Eye (tissue), 1 donor: ENCODE measurements around the gene PDCD1.
"Not testable (repeated sequence)": the region's sequence is repeated elsewhere in the genome, so short reads cannot be mapped to it uniquely, and the experiment has no call there.

Source experiments
- DNase-seq: peaks from one replicate; pipeline ENCODE4 v3.0.0-alpha.2; 2015

PDCD1 gene

DNA sequence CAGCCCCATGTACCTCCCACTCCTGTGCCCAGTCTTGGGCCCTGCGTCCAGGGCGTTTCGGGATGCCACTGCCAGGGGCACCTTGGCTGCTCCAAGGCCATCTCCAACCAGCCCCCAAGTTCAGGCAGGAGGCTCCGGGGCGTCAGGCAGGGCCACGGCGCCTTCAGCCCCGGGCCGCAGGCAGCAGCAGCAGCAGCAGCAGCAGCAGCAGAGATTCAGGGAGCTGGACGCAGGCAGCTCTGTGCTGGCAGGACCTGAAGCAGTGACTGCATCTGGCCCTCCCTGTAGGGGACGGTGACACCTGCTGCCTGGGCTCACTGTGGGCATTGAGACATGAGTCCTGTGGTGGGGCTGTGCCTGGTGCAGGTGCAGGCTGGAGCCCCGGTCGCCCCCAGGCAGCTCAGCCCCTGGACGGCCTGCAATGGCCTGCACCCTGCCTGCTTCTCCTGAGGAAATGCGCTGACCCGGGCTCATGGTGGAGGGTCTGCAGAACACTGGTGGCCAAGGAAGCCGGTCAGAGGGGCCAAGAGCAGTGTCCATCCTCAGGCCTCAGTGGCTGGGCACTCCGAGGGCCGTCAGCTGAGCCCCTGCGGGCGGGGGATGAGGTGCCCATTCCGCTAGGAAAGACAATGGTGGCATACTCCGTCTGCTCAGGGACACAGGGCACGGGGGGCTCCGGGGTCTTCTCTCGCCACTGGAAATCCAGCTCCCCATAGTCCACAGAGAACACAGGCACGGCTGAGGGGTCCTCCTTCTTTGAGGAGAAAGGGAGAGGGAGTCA lies 8.0 kb downstream of the PDCD1 start:
- DNase-seq = no peak

DNA sequence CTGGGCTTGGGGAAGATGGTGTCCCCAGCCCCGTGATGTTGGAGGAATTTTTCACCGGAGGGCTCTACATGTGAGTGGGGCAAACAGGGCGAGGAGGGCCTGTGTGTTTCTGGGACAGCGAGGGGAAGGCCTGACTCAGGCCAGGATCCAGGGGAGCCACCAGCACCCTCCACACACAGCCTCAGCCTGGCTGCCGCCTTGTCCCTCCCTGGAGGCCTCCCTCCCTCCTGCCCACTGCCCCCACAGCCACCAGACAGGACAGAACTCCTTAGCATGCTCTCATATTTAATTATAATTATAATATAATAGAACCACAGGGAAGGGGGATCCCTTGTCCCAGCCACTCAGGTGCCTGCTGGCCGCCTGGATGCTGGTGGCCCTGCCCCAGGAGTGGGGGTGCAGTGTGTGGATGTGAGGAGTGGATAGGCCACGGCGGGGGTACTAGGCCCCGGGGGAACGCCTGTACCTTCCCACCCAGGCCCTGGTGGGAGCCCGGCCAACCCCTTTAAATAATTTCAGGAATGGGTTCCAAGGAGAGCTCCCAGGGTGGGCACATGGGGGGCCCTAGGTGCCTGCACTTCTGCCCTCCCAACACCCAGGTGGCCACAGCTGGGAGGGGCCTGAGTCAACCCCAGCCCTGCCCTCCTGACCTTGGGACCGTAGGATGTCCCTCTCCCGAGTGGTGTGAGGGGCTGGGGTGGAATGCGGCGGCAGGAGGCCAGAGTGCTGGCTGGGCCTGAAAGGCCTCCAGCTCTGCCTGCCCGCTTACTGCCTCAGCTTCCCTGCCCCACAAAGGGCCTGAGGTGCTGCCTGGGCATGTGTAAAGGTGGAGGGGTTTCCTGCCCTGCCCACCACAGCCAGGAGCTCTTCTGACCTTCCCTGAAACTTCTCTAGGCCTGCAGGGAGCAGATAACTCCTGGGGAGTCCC lies 8.8 kb downstream of the PDCD1 start:
- DNase-seq = no peak

DNA sequence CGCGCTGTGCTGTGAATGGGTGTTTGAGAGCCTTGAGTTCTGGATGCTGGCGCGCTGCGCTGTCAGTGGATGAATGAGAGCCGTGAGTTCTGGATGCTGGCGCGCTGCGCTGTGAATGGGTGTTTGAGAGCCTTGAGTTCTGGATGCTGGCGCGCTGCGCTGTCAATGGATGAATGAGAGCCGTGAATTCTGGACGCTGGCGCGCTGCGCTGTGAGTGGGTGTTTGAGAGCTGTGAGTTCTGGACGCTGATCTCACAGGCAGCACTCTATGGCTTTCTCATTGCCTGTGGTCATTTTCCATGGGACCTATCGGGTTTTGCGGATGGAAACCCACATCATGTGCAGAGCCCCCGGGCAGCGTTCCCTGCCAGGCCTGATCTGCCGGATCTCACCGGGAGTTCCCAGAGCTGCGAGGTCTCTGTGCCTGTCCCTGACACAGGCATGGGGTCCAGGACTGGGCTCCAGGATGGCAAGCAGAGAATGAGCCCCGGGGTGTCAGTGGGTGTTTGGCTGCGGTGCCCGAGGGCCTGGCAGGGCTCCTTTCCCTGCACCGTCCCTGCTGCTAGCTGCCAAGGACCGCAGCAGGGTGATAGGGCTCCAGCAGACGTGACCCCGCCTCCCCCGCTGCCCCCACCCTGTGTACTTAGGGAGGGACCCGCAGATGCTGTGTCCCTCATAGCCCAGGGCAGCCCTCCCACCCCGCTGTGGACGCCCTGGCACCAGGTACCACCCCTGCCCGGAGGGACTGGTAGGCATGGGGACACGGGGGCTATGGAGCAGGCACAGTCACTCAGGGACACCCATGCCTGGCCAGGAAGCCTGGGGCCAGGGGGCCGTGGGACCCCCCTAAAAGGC lies 9.7 kb downstream of the PDCD1 start:
- no peak for DNase-seq

DNA sequence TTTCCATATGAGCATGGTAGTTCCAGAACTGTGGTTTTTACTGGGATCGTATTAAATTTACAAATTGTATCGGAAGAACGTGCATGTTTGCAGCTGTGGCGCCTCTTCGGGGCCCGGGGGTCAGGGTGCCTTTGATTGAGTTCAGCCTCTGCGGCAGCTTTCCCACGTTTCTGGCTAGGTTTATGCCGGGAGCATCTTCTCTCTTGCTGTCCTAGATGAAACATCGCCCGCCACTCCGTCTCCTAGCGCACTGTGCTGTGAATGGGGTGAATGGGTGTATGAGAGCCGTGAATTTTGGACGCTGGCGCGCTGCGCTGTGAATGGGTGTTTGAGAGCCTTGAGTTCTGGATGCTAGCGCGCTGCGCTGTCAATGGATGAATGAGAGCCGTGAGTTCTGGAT lies 12.3 kb downstream of the PDCD1 start:
- DNase-seq = no peak

DNA sequence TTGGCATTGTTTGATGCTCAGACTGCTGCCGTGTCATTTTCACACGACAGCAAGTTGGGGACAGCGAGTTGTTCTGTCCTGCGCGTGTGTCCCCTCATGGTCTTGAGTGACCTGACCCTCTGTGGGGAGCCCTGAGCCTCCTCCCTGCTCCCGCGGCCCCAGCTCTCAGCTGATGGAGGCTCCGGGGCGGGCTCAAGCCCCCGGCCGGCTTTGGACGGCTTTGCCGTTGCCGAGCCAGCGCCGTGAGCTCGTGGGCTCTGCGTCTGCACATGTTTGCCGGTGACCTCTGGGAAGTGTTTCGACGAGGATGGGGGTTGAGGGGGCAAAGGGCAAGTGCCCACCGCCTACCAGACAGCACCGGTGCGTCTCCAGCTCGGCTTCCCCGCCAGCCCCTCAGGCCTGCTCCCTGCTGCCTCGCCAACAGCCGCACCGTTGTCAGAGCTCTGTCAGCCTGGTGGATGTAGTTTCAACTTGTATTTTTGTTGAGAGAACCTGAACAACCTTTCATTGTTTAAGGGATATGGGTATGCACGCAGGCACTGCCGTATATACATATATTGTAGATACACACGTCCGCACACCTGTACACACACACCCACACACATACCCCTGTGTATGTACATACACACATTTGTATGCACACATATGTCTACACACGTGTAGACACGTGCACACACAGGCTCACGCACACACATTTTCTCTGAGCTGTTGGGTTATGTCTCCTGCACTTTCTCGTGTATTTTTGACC lies 13.7 kb downstream of the PDCD1 start:
- no peak for DNase-seq

DNA sequence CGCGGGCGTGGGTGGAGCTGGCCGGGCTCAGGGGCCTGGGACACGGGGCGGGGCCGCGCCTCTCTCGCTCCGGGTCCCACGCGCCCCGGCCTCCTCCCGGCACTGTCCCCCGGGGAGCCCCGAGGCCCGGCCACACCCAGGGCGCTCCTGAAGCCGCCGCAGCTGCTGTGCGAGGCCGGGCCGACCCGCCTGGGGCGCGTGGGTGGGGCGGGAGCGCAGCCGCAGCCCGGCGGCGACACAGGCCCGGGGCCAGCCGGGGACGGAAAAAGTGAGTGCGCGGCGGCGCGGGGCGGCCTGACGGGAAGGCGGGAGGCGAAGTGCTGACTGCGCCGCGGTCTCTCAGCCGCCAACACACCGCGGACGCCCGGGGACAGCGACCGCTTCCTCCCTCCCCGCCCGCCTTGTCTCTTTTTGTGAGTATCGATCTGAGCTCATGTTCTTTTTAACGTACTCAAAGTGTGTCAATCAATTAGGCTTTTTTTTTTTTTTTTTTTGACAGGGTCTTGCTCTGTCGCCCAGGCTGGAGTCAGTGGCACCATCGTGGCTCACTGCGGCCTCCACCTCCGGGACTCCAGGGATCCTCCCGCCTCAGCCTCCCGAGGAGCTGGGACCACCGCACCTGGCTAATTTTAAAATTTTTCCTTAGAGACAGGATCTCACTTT lies 14.5 kb downstream of the PDCD1 start:
- peak; percentile 79 for DNase-seq

DNA sequence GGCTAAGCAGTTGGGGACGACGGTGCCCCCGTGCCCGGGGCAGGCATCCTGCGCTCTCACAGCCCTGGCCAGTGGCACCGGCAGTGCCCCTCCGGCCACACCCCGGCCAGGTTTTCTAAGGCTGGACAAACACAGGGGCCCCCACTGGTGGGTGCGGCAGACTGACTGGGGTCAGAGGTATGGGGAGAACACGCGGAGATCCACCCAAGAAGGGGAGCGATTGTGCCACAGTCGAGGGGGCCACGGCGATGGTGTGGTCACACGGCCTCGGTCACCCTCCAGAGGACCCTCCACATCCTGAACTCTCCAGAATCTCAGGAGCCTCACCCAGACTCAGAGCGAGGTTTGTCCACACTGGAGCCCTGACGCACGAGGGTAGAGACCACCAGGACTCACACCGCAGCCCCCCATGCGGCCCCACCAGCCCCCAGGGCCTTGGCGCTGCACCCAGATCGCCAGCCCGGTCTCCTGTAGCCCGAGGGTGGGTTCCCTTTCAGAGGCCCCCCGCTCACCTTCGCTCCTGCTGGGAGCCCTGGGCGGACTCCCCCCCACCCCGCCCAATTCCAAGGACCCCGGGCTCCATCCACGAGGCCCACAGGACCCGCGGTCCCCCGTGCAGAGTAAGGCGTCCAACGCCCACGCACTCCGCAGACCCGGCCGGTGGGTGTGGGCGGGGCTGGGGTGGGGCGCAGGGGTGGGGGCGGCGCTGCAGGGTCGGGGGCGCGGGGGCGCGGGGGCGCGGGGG lies 15.2 kb downstream of the PDCD1 start:
- DNase-seq = no peak

DNA sequence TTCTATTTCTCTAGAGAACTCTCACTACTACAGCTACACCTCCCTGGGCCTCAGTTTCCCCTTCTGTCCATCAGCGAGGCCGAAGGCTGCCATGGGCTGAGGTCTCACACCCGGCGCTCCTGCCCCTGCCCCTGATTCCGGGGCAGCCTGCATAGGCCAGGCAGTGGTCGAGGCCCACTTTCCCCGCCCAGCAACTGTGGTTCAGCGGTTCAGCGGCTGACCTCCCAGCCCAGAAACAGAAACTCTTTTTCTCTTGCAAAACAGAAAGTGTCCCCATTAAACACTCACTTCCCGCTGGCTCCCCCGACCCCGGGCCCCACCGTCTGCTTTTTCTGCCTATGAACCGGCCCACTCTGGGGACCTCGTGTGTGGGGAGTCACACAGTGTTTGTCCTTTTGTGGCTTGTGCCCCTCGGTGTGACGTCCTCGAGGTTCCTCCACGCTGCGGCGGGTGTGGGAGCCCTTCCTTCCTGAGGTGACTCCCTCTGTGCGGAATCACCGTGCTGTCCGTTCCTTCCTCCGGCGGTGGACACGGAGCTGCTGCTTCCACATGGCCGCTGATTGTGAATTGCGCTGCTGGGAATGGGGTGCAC lies 16.0 kb downstream of the PDCD1 start:
- DNase-seq = no peak

DNA sequence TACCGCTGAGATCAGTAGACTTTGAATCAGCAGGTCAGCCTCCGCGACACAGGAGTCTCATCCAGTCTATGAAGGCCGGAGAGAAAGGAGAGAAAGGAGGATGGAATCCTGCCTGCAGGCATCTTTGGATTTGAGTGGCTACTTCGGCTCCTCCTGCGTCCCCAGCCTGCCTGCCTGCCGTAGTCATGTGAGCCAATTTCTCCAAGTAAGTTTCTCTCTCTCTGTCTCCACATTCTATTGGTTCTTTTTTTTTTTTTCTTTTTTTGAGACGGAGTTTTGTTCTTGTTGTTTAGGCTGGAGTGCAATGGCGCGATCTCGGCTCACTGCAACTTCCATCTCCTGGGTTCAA lies 16.7 kb downstream of the PDCD1 start:
- DNase-seq = no peak

DNA sequence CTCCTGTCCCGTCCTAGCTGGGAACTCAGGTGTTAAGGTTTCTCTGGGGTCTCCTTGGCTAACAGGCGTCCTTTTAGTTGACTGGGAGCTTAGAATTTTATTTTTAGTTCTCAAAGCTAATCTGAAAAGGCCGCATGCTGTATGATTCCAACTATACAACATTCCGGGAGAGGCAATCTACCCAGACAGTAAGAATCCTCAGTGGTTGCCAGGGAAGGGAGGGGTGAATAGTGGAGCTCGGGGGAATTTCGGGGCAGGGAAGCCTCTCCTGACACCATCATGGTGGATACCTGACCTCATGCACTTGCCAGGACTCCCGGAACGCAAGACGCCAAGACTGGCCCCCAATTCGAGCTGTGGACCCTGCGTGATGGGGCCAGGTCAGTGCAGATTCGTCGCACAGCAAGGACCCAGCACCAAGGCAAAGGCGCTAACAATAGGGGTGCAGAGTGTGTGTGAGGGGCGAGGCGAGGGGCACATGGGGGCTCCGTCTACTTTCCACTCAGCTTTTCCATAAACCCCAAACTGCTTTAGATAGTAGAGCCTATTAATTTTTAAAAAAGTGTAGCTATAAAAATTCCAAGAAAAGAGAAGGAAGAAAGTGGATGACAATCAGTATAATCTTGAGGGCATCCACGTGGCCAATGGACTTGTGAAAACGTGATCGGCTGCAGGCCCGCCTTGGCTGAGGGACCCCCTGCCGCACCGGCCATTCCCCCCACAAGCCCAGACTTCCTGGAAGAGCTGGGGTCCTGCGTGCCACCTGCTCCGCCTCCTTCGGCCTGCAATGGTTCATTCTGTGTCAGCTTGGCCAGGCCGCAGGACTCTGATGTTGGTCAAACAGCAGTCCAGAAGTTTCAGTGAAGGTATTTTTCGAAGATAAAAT lies 17.3 kb downstream of the PDCD1 start:
- DNase-seq = no peak

DNA sequence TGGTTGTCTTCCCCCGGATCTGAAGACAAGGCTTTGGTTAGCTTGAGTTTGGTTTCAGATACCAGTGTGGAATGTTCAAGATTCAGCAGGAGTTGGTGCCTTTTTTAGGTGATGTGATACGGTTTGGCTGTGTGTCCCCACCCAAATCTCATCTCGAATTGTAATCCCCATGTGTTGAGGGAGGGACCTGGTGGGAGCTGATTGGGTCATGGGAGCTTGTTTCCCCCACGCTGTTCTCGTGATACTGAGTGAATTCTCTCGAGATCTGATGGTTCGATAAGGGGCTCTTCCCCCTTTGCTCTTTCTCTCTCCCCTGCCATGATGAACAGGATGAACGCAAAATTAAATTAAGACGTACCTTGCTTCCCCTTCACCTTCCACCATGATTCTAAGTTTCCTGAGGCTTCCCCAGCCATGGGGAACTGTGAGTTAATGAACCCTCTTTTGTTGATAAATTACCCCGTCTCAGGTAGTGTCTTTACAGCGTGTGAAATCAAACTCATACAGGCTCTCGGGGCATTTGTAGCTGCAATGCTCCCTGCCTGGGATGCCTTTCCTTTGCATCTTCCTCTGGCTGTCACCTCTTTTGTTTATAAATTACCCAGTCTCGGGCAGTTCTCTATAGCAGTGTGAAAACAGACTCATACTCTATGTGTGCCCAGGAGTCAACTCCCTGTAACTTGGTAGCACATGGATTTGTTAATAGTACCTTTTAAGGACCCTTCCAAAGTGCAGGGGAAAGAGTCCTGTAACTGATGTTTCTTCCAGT lies 21.3 kb downstream of the PDCD1 start:
- no peak for DNase-seq

DNA sequence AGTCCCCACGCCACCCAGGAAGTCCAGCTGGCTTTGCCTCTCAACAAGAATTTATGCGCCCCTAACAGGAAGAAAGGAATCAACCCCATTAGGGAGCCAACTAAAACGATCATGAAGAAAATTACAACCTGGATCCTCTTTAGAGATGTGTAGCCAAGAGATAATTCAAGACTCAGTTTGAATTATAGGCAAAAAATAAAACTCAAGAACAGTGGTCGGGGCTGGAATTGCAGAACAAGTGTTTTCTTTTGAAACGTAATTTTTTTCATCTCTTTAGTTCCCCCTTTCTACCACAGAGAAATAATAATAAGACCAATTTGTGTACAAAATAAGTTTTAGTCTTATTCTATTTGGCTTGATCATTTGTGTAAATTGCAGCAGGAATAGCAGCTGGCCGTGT lies 22.4 kb downstream of the PDCD1 start:
- no peak for DNase-seq

DNA sequence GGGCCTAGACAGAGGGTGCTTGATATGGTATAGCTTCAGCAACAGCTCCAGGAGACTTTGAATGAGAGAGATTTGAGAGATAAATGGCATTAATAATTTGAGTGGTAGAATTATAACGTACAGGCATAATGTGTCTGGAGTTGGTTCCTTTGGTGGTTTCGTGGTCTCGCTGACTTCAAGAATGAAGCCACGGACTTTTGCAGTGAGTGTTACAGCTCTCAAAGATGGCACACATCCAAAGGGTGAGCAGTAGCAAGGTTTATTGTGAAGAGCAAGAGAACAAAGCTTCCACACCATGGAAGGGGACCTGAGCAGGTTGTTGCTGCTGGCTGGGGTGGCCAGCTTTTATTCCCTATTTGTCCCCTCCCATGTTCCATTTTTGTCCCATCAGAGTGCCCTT lies 23.1 kb downstream of the PDCD1 start:
- DNase-seq = no peak

DNA sequence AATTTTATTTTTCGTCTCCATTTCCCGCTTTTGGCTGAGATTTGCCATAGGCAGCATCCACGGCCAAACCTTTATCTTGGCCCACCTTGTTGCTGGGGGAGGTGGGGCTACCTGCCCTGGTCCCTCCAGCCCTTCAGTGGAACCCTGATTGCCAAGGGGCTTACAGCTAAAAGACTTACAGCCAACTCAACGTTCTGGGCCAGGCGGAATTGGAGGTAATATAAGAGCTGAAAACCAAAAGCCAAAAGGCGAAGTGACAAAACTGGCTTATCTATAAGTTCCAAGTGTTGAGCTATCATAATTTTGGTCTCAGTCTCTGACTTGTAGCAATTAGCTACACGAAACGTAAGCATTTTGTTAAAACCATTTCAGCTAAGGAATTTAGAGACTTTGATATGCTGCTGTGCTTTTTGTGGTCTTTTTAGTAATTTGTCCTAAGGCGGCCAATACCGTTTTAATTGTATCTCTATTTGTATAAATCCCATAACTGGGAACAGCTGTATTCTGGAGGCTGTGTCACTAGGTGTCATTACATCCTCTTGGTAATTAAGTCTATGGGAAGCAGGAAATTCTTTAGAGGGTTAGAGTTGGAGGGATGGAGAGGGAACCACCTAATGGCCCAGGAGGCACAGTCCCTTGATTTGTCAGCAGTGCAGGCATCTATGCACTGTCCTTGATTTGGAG lies 24.0 kb downstream of the PDCD1 start:
- no peak for DNase-seq

DNA sequence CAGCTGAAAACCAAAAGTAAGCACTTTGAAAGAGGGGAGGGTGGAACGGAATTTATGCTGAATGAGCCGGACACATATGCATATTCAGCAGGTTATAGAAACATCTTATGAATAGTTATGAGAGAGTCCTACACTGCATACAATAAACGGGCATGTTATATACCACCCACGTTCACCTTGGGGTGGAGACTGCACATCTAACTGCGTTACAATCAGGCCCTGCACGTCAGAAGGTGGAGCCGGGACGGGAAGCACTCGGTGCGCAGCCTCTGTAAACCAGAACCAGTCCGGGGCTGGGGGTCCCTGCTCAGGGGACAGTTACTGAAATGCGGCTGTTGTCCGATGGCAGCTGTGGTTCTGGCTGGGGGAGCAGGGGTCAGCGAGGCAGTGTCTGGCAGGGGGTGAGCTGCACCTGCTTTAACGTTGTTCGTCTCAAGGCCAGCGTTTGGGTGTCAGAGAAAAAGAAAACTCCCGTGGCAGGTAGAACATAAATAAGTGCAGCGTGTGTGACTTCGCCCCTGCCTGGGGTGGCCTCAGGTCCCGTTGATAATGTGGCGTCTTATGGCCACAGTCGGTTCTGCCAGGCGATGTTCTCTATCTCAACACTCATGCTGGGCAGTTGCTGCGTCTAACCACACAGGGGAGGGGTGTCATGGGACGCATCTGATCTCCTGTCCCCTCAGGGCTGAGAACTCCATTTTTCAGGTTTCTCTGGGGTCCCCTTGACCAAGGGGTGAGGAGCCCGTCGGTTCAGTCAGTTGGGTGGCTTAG lies 24.8 kb downstream of the PDCD1 start:
- not testable (repeated sequence) for DNase-seq

DNA sequence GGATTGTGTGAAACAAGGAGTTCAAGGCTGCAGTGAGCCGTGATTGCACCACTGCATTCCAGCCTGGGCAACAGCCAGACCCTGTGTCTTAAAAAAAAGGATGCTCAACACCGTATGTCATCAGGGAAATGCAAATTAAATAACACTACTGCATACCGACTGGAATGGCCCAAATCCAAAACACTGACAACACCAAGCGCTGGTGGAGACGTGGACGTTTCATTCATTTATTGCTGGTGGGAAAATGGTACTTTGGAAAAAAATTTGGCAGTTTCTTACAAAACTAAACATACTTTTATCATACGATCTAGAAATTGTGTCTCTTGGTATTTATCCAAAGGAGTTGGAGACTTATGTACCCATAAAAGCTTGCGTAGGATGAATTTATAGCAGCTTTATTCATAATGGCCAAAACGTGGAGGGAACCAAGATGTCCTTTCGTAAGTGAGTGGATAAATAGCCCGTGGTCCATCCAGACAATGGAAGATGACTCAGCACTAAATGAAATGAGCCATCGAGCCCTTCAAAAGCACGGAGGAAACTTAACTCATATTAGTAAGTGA lies 25.5 kb downstream of the PDCD1 start:
- DNase-seq = no peak

DNA sequence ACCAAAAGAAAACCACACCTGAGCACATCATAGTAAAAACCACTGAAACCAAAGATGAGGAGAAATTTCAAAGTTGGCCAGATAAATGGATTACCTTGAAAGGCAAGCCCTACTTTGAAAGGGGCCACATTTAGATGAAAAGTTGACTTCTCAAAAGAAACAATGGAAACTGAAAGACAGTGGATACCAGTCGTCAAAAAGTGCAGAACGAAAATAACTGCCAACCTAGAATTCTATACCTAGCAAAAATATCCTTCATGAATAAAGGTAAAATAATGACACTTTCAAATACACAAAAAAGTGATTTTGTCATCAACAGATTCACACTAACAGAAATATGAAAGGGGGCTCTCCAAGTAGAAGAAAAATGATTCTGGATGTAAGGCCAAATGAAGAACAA lies 31.3 kb downstream of the PDCD1 start:
- no peak for DNase-seq
